HG03064 (cell line): ENCODE results near the gene OR10P1.
"Not testable (repeated sequence)": the region's sequence is repeated elsewhere in the genome, so short reads cannot be mapped to it uniquely, and the experiment has no call there.

ENCODE experiments used
- ATAC-seq: cut with Tn5 transposase; IDR thresholded peaks from one replicate; pipeline ENCODE4 v1.9.1; 2021; ENCODE audit warnings: low read depth; ENCODE audit not compliant: unreplicated experiment

Gene OR10P1

DNA sequence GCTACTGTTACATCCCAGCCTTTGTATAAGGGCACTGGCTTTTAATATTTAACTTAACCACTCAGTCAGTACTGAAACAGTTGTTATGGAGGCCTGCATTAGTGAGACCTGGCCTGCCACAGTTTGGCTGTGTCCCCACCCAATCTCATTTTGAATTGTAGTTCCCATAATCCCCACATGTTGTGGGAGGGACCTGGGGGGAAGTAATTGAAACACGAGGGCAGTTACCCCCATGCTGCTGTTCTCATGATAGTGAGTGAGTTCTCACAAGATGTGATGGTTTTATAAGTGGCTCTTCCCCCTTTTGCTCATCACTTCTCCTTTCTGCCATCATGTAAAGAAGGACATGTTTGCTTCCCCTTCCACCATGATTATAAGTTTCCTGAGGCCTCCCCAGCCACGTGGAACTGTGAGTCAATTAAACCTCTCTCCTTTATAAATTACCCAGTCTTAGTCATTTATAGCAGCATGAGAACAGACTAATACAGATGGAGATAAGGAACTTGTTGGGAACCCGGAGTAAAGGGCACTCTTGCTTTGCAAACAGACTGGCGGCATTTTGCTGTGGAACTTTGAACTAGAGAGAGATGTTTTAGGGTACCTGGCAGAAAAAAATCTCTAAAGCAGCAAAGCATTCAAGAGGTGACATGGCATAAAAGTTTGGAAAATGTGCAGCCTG is 14.1 kb downstream of the OR10P1 start:
- ATAC-seq = not testable (repeated sequence)

DNA sequence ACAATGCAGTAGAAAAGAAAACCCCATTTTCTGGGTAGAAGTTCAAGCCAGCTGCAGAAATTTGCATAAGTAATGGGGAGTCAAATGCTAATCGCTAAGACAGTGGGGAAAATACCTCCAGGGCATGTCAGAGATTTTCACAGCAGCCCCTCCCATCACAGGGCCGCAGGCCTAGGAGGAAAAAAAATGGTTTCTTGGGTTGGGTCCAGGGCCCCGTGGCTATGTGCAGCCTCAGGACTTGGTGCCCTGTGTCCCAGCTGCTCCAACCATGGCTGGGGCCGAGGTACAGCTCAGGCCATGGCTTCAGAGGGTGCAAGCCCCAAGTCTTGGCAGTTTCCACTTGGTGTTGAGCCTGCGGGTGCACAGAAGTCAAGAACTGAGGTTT is 14.6 kb downstream of the OR10P1 start:
- no peak for ATAC-seq

GRCh38 chr12:55652352-55652751 is 15.7 kb downstream of the OR10P1 start:
- ATAC-seq = no peak

DNA sequence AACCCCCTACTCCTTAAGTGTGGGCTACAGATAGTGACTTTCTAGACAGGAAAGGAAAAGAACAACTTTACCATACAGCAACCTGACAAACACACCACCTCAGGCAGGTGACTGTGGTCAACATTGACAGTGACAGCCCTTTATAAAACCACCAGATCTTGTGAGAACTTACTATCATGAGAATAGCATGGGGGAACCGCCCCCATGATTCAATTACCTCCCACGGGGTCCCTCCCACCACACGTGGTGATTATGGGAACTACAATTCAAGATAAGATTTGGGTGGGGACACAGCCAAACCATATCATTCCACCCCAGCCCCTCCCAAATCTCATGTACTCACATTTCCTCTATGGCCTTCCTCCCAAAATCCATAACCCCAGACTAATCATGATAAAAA is 16.3 kb downstream of the OR10P1 start:
- ATAC-seq = no peak

- ATAC-seq = no peak
Measured at GRCh38 chr12:55654511-55655214, 18.0 kb downstream of the OR10P1 start.

DNA sequence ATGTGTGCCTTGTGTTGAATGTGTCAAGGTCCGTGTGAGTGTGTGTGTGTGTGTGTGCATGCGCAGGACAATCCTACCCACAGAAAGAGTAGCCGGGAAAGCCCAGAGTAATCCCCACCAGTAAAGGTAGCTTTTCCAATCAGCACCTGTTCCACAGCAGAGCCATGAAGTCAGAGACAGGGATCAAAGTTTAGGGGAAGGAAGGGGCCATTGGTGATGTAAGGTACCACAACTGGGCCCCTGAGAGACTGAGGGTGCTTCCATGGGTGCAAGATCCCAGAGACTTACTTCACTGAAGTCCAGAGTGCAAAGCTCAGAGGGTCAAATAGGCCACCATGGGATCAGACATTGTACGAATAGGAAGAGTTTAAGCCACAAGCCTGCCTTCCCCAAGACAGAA is 20.5 kb downstream of the OR10P1 start:
- no peak for ATAC-seq

- ATAC-seq = no peak
Measured at GRCh38 chr12:55658212-55658611, 21.5 kb downstream of the OR10P1 start.

- no peak for ATAC-seq
Measured at GRCh38 chr12:55658635-55659391, 22.1 kb downstream of the OR10P1 start.

DNA sequence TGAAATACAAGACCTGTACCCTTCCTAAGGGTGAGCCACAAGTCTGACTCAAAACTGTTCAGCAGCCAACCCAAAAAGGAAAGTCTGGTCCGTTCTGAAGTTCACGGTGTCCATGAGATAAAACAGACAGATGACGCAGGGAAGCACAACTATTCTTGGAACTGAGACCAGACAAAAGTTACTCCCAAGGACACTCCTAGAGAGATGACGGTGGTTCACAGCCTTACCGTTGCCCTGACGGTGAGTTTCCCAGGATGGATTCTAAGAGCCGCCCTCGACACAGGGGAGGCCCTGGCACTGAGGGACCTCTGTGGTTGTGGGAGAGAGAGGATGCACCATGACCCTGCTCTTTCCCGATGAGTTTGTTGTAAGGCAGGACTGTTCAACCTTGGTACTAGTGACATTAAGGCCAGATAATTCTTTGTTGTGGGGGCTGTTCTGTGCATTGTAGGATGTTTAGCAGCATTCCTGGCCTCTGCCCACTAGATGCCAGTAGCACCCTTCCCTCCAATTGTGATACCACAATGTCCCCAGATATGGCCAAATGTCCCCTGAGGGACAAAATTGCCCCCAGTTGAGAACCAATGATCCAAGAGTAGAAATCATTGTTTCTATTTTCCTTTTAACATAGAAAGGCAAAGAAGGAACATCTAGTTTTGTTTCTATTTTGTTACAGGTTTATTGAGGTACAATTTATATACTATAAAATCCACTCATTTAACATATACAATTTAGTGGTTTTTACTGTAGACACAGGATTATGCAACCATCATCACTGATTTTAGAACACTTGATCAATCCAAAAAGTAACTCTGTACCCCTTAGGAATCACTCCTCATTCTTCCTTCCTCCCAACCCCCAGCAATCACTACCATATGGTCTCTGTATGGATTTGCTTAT is 23.0 kb downstream of the OR10P1 start:
- ATAC-seq = no peak

GRCh38 chr12:55663391-55663790 is 26.7 kb downstream of the OR10P1 start:
- no peak for ATAC-seq

DNA sequence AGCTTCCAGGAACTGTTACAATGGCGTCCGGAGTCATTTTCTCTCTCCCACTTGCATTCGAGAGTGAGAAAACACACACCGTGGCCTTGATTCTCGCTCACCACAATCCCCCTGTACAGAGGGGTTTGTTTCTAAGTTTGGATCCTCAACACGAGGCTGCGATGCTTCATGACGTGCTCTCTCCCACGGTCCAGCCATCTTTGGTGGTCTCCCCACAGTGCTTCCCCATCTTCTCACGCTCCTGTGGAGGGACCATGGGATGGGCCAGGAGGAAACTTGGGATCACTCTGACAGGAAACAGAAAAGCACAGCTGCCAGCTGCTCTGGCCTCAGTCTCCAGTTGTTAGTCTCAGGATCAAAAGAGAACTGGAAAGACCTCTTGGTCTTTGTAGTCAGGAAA is 28.1 kb downstream of the OR10P1 start:
- no peak for ATAC-seq

GRCh38 chr12:55666508-55666907 is 29.8 kb downstream of the OR10P1 start:
- ATAC-seq = no peak

GRCh38 chr12:55670276-55670675 is 33.6 kb downstream of the OR10P1 start:
- ATAC-seq = no peak

GRCh38 chr12:55671746-55672145 is 35.1 kb downstream of the OR10P1 start:
- ATAC-seq = no peak

DNA sequence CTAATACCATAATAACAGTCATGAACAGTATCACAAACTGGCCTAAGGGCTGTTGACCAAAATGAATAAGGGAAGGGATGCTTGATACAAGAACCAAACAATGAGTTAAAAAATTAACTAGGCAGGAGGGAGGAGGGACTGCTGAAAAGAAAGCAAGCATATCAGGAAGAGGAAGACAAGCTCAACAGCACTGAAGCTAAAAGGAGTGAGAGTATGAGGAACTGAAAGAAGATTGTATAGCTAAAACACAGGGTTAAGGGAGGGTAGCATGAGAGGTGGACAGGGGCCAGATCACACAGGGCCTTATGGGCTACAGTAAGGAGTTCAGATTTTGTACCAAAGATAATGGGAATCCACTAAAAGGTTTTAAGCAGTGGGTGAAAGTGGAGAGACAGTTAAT is 36.9 kb downstream of the OR10P1 start:
- ATAC-seq = peak; percentile 98

GRCh38 chr12:55675666-55676065 is 39.0 kb downstream of the OR10P1 start:
- no peak for ATAC-seq

DNA sequence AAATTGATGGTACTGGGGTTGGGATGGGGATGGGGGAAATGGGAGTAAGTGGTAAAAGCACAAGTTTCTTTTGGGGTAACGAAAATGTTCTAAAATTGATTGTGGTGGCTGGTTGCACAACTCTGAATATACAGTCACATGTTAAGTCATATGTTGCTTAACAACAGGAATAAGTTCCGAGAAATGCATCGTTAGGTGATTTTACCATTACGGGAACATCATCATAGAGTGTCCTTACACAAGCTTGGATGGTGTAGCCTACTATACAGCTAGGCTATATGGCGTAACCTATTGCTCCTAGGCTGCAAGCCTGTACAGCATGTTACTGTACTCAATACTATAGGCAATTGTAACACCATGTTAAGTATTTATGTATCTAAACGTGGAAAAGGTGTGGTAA is 40.0 kb downstream of the OR10P1 start:
- no peak for ATAC-seq

DNA sequence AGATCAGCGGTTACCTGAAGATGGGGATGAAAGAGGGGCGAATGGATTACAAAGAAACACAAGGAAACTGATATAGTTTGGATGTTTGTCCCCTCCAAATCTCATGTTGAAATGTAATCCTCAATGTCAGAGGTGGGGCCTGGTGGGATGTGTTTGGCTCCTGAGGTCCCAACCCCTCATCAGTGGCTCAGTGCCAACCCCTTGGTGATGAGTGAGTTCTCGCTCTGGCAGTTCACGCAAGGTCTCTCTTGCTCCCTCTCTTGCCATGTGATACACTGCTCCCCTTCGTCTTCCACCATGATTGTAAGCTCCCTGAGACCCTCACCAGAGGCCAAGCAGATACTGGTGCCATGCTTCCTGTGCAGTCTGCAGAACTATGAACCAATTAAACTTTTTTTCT is 43.0 kb downstream of the OR10P1 start:
- ATAC-seq = no peak

GRCh38 chr12:55681142-55682077 is 44.7 kb downstream of the OR10P1 start:
- no peak for ATAC-seq
